Suprapubic skin (tissue), 3 donors: ENCODE measurements around the gene ITGA8.

Experiments used
- POLR2AphosphoS5 ChIP-seq, 3 donors: sonication (generic); formaldehyde crosslinking; IDR thresholded peaks; one replicate each; pipeline ENCODE4 v1.6.1; 2017; ENCODE audit warnings: antibody characterized with exemption in 3 of 3
- TF ChIP-seq, protein P1 (sequence below), 2 donors: fragments of 200-600 bp in 1 of 2; fragments of 450-650 bp in 1 of 2; sonication (generic) in 1 of 2; IDR thresholded peaks; one replicate each; pipeline ENCODE4 v1.5.1; 2016 to 2019; ENCODE audit warnings: antibody characterized with exemption in 2 of 2, mild to moderate bottlenecking in 1 of 2, moderate library complexity in 1 of 2

DNA sequence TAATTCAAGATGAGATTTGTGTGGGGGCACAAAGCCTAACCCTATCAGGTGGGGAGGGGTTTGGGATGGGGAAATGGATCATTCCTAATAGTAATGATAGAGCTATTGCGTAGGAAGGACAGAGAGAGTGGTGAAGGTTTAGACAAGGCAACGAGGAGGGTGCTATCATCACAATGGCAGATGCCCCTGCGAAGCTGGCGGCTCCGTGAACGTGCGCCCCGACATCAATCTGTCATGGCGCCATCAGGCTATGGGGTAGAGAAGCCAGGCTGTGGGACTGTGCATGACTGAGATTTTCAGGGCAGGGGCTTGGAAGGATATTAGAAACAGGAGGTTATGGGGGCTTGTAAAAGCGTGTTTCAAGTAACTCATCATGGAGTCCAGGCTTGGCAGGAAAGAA is 157.6 kb downstream of the ITGA8 start:
- TF ChIP-seq, protein P1, sequence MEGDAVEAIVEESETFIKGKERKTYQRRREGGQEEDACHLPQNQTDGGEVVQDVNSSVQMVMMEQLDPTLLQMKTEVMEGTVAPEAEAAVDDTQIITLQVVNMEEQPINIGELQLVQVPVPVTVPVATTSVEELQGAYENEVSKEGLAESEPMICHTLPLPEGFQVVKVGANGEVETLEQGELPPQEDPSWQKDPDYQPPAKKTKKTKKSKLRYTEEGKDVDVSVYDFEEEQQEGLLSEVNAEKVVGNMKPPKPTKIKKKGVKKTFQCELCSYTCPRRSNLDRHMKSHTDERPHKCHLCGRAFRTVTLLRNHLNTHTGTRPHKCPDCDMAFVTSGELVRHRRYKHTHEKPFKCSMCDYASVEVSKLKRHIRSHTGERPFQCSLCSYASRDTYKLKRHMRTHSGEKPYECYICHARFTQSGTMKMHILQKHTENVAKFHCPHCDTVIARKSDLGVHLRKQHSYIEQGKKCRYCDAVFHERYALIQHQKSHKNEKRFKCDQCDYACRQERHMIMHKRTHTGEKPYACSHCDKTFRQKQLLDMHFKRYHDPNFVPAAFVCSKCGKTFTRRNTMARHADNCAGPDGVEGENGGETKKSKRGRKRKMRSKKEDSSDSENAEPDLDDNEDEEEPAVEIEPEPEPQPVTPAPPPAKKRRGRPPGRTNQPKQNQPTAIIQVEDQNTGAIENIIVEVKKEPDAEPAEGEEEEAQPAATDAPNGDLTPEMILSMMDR (IDR thresholded peaks at IDR 0.05) = no peak
- TF ChIP-seq POLR2AphosphoS5 (IDR thresholded peaks at IDR 0.05) = no peak
